SU-DHL-6 (cell line): ENCODE measurements around the gene FAM9A.

Experiments used
- CTCF ChIP-seq: fragments of 200-600 bp; sonication (generic); IDR thresholded peaks from one replicate; pipeline ENCODE4 v1.5.1; 2017; ENCODE audit warnings: antibody characterized with exemption, mild to moderate bottlenecking, low read length, moderate library complexity; ENCODE audit not compliant: insufficient read depth, poor library complexity, severe bottlenecking
- EZH2phosphoT487 ChIP-seq: fragments of 200-600 bp; sonication (generic), shearing (Covaris generic); conservative IDR thresholded peaks from 2 replicates; pipeline ENCODE4 v1.6.1; 2018; ENCODE audit warnings: mild to moderate bottlenecking, antibody characterized with exemption, low read length, moderate library complexity, mixed read lengths

- TF ChIP-seq CTCF: no peak
- no peak for TF ChIP-seq EZH2phosphoT487
These were observed 28.1 kb downstream of the FAM9A start for GRCh38 chrX:8773117-8773516.
